HCT116 (cell line): ENCODE results near the gene EFCAB12.

Experiments
- ATF3 ChIP-seq: IDR thresholded peaks from 2 replicates; pipeline ENCODE4 v1.6.1; 2012
- CTCF ChIP-seq, 3 experiments: fragments of 200-600 bp in 1 of 3; sonication (generic) in 1 of 3; IDR thresholded peaks in 2 of 3; conservative IDR thresholded peaks in 1 of 3; 2 replicates each; pipeline ENCODE4 v1.5.1; 2012 to 2017; ENCODE audit warnings: low read depth in 2 of 3, low read length in 2 of 3, antibody characterized with exemption in 1 of 3, borderline replicate concordance in 1 of 3, control low read depth in 1 of 3, mild to moderate bottlenecking in 1 of 3, mixed read lengths in 1 of 3, mixed run types in 1 of 3, moderate library complexity in 1 of 3; ENCODE audit not compliant: insufficient read depth in 1 of 3
- EGR1 ChIP-seq: IDR thresholded peaks from 2 replicates; pipeline ENCODE4 v1.6.1; 2012; ENCODE audit warnings: low read depth
- EZH2 ChIP-seq: fragments of 200-600 bp; sonication (generic); IDR thresholded peaks from 2 replicates; pipeline ENCODE4 v1.6.1; 2017; ENCODE audit warnings: antibody characterized with exemption, mixed run types
- POLR2A ChIP-seq: IDR thresholded peaks from 2 replicates; pipeline ENCODE4 v1.7.0; 2011; ENCODE audit warnings: borderline replicate concordance; ENCODE audit not compliant: insufficient read depth, insufficient read length; ENCODE audit errors: extremely low read depth
- POLR2AphosphoS5 ChIP-seq: IDR thresholded peaks from 2 replicates; pipeline ENCODE4 v1.6.1; 2011; ENCODE audit warnings: mild to moderate bottlenecking, low read depth, low read length, moderate library complexity
- RAD21 ChIP-seq: IDR thresholded peaks from 2 replicates; pipeline ENCODE4 v1.6.1; 2012; ENCODE audit warnings: low read depth, mild to moderate bottlenecking
- SIN3A ChIP-seq: IDR thresholded peaks from 2 replicates; pipeline ENCODE4 v1.6.1; 2012; ENCODE audit warnings: low read depth
- SRF ChIP-seq: IDR thresholded peaks from 2 replicates; pipeline ENCODE4 v1.6.1; 2012; ENCODE audit warnings: low read depth
- YY1 ChIP-seq: IDR thresholded peaks from 2 replicates; pipeline ENCODE4 v1.6.1; 2011; ENCODE audit warnings: low read length, low read depth, moderate library complexity, mild to moderate bottlenecking; ENCODE audit not compliant: insufficient replicate concordance; ENCODE audit errors: extremely low read depth
- ZNF274 ChIP-seq: fragments of 200-500 bp; sonication (Bioruptor generic); IDR thresholded peaks from 2 replicates; pipeline ENCODE4 v1.6.1; 2014; ENCODE audit warnings: mild to moderate bottlenecking, low read depth, low read length, inconsistent platforms

DNA sequence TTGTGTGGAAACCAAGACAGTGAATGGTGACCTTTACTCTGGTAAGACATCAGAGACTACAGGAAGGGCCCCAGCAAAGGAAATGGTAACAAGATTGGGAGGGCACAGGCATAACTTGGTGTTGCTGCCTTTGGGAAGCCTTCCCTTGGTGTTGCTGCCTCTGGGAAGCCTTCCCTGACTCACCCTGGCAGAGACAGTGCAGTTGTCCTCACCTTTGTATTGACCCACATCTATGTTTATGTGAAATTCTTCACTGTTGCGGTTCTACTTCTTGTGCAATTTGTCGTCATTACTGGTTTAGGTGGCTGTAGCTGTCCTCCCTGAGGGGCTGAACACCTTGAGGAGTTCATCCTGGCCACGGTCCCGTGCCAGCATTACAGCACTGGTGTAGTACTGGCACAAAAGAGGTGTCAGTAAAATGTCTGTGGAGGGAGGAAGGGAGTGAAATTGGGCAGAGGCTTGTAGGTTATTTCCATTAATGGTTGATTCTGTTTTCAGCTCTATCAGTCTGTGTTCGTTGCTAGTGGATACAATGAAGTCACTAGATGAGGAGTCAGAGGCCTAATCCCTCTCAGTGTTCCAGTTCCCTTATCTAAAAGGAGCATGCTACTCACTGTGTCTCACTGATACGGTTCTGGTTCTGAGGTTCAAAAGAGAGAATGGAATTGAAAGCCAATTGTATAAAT, 33.2 kb upstream of the EFCAB12 start:
- TF ChIP-seq ATF3: no peak
- TF ChIP-seq CTCF (IDR thresholded peaks at IDR 0.05 in 2 of 3, conservative IDR thresholded peaks at IDR 0.05 in 1 of 3; ENCODE audit: borderline replicate concordance in 1 of 3, insufficient read depth in 1 of 3, low read depth in 2 of 3, low read length in 2 of 3): no peak
- no peak for TF ChIP-seq EZH2
- no peak for TF ChIP-seq POLR2A
- TF ChIP-seq ZNF274: no peak
- no peak for TF ChIP-seq RAD21
- no peak for TF ChIP-seq POLR2AphosphoS5
- TF ChIP-seq SIN3A: no peak
- no peak for TF ChIP-seq YY1
- TF ChIP-seq SRF: no peak
- TF ChIP-seq EGR1: no peak
